Aorta (tissue), 5 donors: ENCODE measurements around the gene LAMC3. TPM values are rescaled to one million over a fixed set of nuclear protein-coding genes. Genes with fewer than 3 reads are reported as not detected.

Experiments used
- ATAC-seq: fragments of 200-7000 bp; cut with Tn5 transposase; one replicate; pipeline ENCODE4 v1.9.1; 2022; ENCODE audit warnings: moderate library complexity; ENCODE audit not compliant: low FRiP score
- DNase-seq, 2 donors: peaks; one replicate each; pipeline ENCODE4 v3.0.0-alpha.2; 2020
- H3K27ac ChIP-seq, 2 donors: one replicate each; pipeline ENCODE4 v1.5.1; 2013; ENCODE audit warnings: low read length in 2 of 2, mild to moderate bottlenecking in 2 of 2, moderate library complexity in 2 of 2, control low read depth in 1 of 2, inconsistent platforms in 1 of 2, low read depth in 1 of 2
- H3K27me3 ChIP-seq, 2 donors: one replicate each; pipeline ENCODE4 v1.6.1; 2013; ENCODE audit warnings: control low read depth in 1 of 2, low read length in 1 of 2, mild to moderate bottlenecking in 1 of 2, moderate library complexity in 1 of 2; ENCODE audit not compliant: insufficient read depth in 2 of 2, control insufficient read depth in 1 of 2
- H3K36me3 ChIP-seq, 2 donors: one replicate each; pipeline ENCODE4 v1.6.1; 2013; ENCODE audit warnings: control low read depth in 1 of 2, low read length in 1 of 2, mild to moderate bottlenecking in 1 of 2; ENCODE audit not compliant: insufficient read depth in 2 of 2, control insufficient read depth in 1 of 2
- H3K4me1 ChIP-seq, 2 donors: one replicate each; pipeline ENCODE4 v1.6.1; 2013; ENCODE audit warnings: low read length in 2 of 2, control low read depth in 1 of 2, mild to moderate bottlenecking in 1 of 2, moderate library complexity in 1 of 2; ENCODE audit not compliant: insufficient read depth in 2 of 2, control insufficient read depth in 1 of 2
- H3K4me3 ChIP-seq, 2 donors: one replicate each; pipeline ENCODE4 v1.5.1; 2013; ENCODE audit warnings: low read length in 2 of 2, control low read depth in 1 of 2, mild to moderate bottlenecking in 1 of 2
- H3K9me3 ChIP-seq: one replicate; pipeline ENCODE4 v1.6.1; 2013; ENCODE audit warnings: mild to moderate bottlenecking, low read length; ENCODE audit not compliant: control insufficient read depth
- whole genome bisulfite sequencing, 2 donors: extraction: QIAGEN DNeasy Blood & Tissue Kit; methylation state at CpG; one replicate each; pipeline ENCODE4 v1.1.7; 2013; 5-methylcytosine and 5-hydroxymethylcytosine counted together
- intact Hi-C, 2 donors: fragments of 100-400 bp; cut with DNase I; formaldehyde crosslinking; loops; one replicate each; pipeline versions ENCODE4 v1.14.2 to v1.15.0; 2022
- long read RNA-seq, 2 donors: library from polyadenylated mRNA; unstranded; transcript quantifications; one replicate each; pipeline ENCODE4 v2.0.0, GENCODE V29; 2020 to 2021
- polyA plus RNA-seq, 2 donors: library from polyadenylated mRNA; stranded (reverse); fragments of 200-250 nt; gene quantifications; one replicate each; pipeline ENCODE4 v1.2.3, GENCODE V29; 2013
- total RNA-seq, 2 donors: library from RNA; stranded (reverse); fragmentation: NEBNext Ultra II Directional; extraction: Animal tissue kit (Norgen Biotek cat#: 25700); gene quantifications; one replicate each; pipeline ENCODE4 v1.2.1, GENCODE V29; 2021
- donor health status: healthy with polysubstance abuse.
- donor health status: Bipolar disorder and iron deficiency.
- donor health status: DM: no; HTN: no; CAD: no.
- donor health status: DM: no; HTN: no; CAD: no.
- donor health status: DM: yes; HTN: yes; CAD: no.

The LAMC3 gene
- total RNA-seq (under 1 TPM; 0.32 to 0.39 TPM), polyA plus RNA-seq (1 to 10 TPM; 1.1 to 1.3 TPM)
- long read RNA-seq, donor 1, result 0 reads
- long read RNA-seq, donor 2, partial matches to known transcripts, result 1 of 1 reads
- long read RNA-seq, donor 2, other reads (novel, unspliced or antisense), result 0 of 1 reads

DNA sequence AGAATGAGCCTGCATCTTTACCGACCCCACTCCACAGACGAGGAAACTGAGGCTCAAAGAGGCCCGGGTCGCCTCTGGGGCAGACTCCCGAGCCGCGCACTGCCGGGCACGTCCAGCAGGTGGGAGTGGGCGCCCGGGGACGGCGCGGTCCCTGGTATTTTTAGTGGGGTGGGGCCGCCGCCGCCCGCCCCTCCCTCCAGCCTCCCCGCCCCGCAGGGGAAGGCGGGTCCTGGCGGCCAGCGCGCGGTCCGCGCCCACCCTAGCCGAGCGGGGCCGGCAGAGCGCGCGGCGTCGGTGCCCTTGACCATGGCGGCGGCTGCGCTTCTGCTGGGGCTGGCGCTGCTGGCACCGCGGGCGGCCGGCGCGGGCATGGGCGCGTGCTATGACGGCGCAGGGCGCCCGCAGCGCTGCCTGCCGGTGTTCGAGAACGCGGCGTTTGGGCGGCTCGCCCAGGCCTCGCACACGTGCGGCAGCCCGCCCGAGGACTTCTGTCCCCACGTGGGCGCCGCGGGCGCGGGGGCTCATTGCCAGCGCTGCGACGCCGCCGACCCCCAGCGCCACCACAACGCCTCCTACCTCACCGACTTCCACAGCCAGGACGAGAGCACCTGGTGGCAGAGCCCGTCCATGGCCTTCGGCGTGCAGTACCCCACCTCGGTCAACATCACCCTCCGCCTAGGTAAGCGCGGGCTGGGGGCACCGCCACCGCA, at the start of gene LAMC3:
TSS of gene LAMC3 (plus strand) at position 266 of the 710 bp plus-strand sequence. CDS start at position 307, 41 bp downstream.
- intact Hi-C loops, result loop anchor here in 1 of 2 donors (1.0 kb wide), 1 partner anchor 37 kb away; no protein-coding TSS in a partner anchor
- 7 to 12% methylated on average over 38 to 88 of the region's 88 CpGs for WGBS, 2 donors
- Histone ChIP-seq H3K4me3 (peak within 1 kb of the TSS; percentile 2 to 13), H3K27ac (no peak within 1 kb of the TSS), H3K4me1 (no peaks in the 10 kb centered on the region), H3K9me3 (no peaks in the 10 kb centered on the region), H3K36me3 (no peaks in the 10 kb centered on the region), H3K27me3 (no peaks in the 10 kb centered on the region)
- peak; percentile 45 for ATAC-seq
- no peak for DNase-seq

DNA sequence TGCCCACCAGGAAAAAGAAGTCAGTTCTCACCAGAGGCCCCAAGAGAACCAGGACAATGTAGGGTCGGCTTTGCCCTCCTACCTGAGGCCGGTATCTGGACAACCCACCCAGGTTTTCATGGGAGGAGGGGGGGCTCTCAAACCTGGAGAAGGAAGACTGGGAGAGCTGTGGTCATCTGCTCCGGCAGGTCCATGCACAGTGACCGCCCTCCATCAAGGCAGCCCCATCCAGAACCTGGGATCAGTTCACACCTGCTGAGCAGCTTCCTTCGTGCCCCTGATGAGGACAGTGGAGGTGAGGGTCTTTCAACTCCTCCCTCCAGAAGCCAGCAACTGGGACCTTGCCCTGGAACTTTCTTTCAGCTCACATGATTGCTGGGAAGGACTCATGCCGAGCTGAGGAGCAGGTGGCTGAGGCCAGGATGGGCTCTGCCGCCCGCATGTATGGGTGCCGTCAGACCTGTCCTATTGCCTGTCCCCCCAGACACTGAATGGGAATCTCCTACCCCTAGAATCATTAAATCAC, 49.1 kb upstream of the LAMC3 start:
- WGBS, 2 donors, result 89 to 95% methylated on average over 8 to 9 of the region's 9 CpGs
- no peaks in the 10 kb centered on the region for H3K27me3 ChIP-seq
- DNase-seq (no peak), ATAC-seq (no peak)
- no peak overlapping the region for H3K4me3 ChIP-seq
- no peaks in the 10 kb centered on the region for H3K4me1 ChIP-seq
- H3K9me3 ChIP-seq, result no peaks in the 10 kb centered on the region
- no peaks in the 10 kb centered on the region for H3K36me3 ChIP-seq
- intact Hi-C loops, result no loop called here
- H3K27ac ChIP-seq, result no peak overlapping the region

DNA sequence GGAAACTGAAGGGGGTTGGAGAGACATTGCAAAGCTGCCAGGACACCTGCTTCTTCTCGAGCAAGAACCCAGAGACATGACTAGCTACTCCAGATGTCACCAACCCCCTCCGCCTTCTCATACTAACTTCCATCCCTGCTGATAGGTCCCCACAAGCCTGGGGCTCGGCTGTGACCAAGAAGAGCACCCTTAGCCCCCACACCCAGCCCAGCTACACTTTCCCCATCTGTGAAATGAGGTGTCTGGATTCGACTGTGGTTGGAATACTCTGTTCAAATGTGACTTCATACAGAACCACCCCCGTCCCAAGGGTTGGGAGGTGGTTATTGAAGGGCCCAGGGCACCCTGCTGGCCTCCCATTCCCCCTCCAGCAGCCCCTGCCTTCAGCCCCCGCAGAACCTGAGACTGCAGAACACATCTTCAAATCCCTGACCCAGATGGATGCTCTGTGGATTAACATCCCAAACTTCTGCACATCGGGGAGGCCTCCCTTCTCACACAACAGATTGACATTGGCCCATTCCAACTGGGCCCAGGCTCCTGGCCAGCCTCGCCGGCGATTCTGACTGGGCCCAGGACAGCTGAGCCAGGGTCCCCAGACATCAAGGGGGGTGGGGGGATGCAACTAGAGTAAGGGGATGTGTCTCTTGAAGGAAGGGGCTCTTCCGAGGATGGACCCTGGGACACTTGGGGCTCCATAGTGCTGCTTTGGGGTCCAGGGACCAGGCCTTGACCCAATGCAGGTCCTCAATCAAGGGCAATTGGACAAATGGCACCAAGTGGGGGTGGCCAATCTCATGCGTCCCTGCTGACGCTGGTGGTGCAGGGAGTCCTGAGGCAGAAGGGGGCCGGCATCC, 48.2 kb upstream of the LAMC3 start:
- ATAC-seq (no peak), DNase-seq (no peak)
- H3K4me1 ChIP-seq, result no peaks in the 10 kb centered on the region
- no peak overlapping the region for H3K27ac ChIP-seq
- no peaks in the 10 kb centered on the region for H3K36me3 ChIP-seq
- H3K4me3 ChIP-seq, result no peak overlapping the region
- H3K27me3 ChIP-seq, result no peaks in the 10 kb centered on the region
- intact Hi-C loops, result no loop called here
- WGBS, 2 donors, result 90 to 93% methylated on average over 14 of the region's 14 CpGs
- H3K9me3 ChIP-seq, result no peaks in the 10 kb centered on the region

DNA sequence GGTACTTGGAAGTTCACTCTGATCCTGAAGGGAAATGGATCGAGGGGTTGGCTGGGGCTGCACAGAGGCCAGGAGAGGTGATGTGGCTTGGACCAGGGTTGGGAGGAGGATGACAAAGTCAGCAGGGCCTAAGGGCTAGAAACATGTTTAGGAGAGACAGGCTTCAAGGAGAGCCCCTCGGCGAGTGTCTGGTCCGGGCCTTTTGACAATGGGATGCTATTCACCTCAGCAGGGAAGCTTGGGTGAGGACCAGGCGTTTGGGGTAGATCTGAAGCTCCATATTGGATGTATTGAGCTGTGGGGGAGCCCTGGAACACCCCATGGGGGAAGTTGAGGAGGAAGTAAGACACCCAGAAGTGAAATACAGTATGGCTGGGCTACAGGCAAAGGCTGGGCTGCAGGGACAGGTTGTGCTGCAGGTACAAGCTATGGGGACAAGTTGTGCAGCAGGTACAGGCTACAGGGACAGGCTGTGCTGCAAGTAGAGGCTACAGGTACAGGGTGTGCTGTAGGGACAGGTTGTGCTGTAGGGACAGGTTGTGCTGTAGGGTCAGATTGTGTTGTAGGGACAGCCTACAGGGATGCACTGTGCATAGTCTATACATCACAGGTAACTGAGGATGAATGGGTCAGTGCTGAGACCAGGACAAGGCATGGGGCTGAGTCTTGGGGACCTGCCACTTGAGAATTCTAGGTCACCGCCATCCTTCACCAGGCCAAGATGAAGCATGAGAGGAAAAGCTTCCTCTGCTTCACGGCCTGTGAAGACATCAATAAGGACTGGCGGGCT, 47.3 kb upstream of the LAMC3 start:
- no peaks in the 10 kb centered on the region for H3K36me3 ChIP-seq
- DNase-seq (no peak), ATAC-seq (no peak)
- intact Hi-C loops, result no loop called here
- no peaks in the 10 kb centered on the region for H3K9me3 ChIP-seq
- no peaks in the 10 kb centered on the region for H3K27me3 ChIP-seq
- 94 to 97% methylated on average over 8 of the region's 8 CpGs for WGBS, 2 donors
- no peak overlapping the region for H3K4me3 ChIP-seq
- H3K27ac ChIP-seq, result no peak overlapping the region
- H3K4me1 ChIP-seq, result no peaks in the 10 kb centered on the region

DNA sequence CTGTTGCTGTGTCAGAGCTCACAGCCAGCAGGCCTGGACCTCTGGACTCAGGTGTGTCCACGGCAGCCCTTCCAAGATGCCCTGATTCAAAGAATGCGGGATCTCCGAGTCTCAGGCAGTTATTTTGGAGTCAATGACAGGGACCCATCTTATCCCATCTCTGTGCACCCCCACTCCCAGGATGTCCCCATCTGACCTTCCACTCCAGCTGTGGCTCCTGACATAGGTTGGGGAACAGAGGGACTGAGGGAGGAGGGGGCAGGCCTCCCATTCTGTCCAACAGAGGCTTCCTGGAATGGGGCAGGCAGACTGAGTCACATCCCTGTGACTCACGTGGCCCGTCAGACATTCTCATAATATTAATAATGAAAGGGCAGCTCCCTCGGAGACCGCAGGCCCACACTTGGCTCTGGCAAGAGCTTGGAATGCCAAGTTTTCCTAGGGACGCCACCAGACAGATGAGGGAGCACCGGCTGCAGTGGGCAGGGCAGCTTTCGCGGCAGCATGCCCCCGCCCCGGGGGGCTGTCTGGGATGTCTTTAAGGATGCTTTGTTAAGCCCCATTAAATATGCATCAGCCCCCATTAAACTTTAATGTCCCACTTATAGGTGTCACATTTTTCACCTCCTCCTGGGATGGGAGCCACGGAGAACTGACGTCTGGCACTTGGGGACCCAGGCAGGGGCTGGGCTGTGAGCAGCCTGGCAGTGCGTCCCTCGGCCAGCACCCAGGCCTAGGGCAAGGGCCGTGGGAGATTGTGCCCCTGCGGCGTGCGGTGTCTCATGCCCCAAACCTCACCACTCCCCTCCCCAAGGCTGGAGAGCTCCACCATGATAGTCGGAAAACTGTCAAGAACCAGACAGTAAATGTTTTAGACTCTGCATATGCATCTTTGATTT, 46.3 kb upstream of the LAMC3 start:
- H3K27ac ChIP-seq, result no peak overlapping the region
- DNase-seq (peak; percentile 89 to 90), ATAC-seq (peak; percentile 77)
- intact Hi-C loops, result no loop called here
- H3K4me3 ChIP-seq, result no peak overlapping the region
- H3K4me1 ChIP-seq, result no peaks in the 10 kb centered on the region
- no peaks in the 10 kb centered on the region for H3K9me3 ChIP-seq
- H3K36me3 ChIP-seq, result no peaks in the 10 kb centered on the region
- no peaks in the 10 kb centered on the region for H3K27me3 ChIP-seq
- WGBS, 2 donors, result 36% methylated on average over 22 of the region's 22 CpGs

DNA sequence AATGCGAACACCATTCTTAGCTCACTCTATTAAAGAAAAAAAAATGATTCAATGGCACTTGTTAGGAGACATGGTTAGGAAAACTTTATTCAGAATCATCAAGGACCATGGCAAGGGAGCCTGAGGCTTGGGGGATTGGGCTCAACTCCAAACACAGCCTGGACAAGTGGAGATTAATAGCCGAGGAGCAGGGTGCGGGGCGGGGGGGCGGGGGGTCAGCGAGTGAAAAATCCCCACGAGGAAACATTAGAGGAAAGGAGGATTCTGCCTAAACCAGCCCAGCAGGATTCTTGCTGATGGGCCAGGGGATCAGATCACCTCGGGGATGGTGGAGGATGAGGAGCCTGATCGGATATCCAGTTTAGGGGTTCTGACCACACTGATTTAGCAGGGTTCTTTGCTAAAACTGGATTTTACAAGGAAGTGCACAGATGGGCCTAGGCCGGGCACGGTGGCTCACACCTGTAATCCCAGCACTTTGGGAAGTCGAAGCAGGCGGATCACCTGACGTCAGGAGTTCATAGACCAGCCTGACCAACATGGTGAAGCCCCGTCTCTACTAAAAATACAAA, 45.6 kb upstream of the LAMC3 start:
- no peak for DNase-seq
- Histone ChIP-seq H3K4me3 (no peak overlapping the region), H3K4me1 (no peaks in the 10 kb centered on the region), H3K27ac (no peak overlapping the region), H3K27me3 (no peaks in the 10 kb centered on the region), H3K9me3 (no peaks in the 10 kb centered on the region), H3K36me3 (no peaks in the 10 kb centered on the region)
- intact Hi-C loops, result no loop called here
- WGBS, 2 donors, result 84 to 89% methylated on average over 15 of the region's 15 CpGs
- ATAC-seq, result no peak

DNA sequence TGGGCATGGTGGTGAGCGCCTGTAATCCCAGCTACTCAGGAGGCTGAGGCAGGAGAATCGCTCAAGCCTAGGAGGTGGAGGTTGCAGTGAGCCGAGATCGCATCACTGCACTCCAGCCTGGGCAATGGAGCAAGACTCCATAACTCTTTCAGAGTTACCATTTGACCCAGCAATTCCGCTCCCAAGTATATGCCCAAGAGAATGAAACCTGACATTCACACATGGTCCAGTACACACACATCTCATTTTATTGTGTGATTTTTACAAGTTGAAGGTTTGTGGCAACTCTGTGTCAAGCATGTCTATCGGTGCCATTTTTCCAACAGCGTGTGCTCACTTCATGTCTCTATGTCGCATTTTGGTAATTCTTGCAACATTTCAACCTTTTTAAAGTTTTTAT, 45.1 kb upstream of the LAMC3 start:
- no peak for ATAC-seq
- no peaks in the 10 kb centered on the region for H3K27me3 ChIP-seq
- WGBS, 2 donors, result 97% methylated on average over 8 of the region's 8 CpGs
- no peak for DNase-seq
- no peak overlapping the region for H3K4me3 ChIP-seq
- intact Hi-C loops, result no loop called here
- no peaks in the 10 kb centered on the region for H3K9me3 ChIP-seq
- no peak overlapping the region for H3K27ac ChIP-seq
- no peaks in the 10 kb centered on the region for H3K36me3 ChIP-seq
- H3K4me1 ChIP-seq, result no peaks in the 10 kb centered on the region
